Endothelial cell of umbilical vein (primary cell): ENCODE results near the gene COX18. TPM values are rescaled to one million over a fixed set of nuclear protein-coding genes. Genes with fewer than 3 reads are reported as not detected.

Experiments used
- BruUV-seq: library from RNA; stranded (reverse); fragments of 400-500 nt; replicated peaks from 2 replicates; lab custom pipeline; 2021; lab: Mats Ljungman, UMichigan
- CTCF ChIA-PET: fragments of 300-600, 350-600 bp; sonication (Branson Sonifier 250); formaldehyde crosslinking; loops from one replicate; lab custom pipeline; 2021; ENCODE audit warnings: antibody characterized with exemption, inconsistent platforms; lab: Charles Lee
- POLR2A ChIA-PET: fragments of 300-600, 350-600 bp; sonication (Branson Sonifier 250); formaldehyde crosslinking; loops from one replicate; lab custom pipeline; 2021; ENCODE audit warnings: antibody characterized with exemption, inconsistent platforms; lab: Charles Lee
- DNase-seq: peaks from one replicate; pipeline ENCODE4 v3.0.0-alpha.2; 2011; ENCODE audit warnings: low read depth, low spot score
- FAIRE-seq: peaks from 2 replicates; lab custom pipeline; 2011; peaks lifted over from hg19 to GRCh38; lab: Jason Lieb, UNC
- H2AFZ ChIP-seq: 2 replicates; pipeline ENCODE4 v1.6.0; 2012; ENCODE audit warnings: low read depth, low read length, control low read depth, inconsistent platforms
- H3K27ac ChIP-seq: 2 replicates; pipeline ENCODE4 v1.5.1; 2011; ENCODE audit warnings: low read depth, mild to moderate bottlenecking, control low read depth, low read length, moderate library complexity; ENCODE audit not compliant: insufficient read depth
- H3K27me3 ChIP-seq, 2 experiments: 2 replicates each; pipeline versions ENCODE4 v1.6.0 to v1.6.1; 2011; ENCODE audit warnings: low read length in 2 of 2, mixed read lengths in 1 of 2; ENCODE audit not compliant: control insufficient read depth in 2 of 2, insufficient read depth in 2 of 2
- H3K36me3 ChIP-seq, 2 experiments: 2 replicates in 1 of 2; 3 replicates in 1 of 2; pipeline ENCODE4 v1.5.1; 2011; ENCODE audit warnings: low read length in 2 of 2, mild to moderate bottlenecking in 1 of 2, moderate library complexity in 1 of 2; ENCODE audit not compliant: control insufficient read depth in 2 of 2, insufficient read depth in 2 of 2; ENCODE audit errors: extremely low read depth in 1 of 2
- H3K4me1 ChIP-seq: 3 replicates; pipeline ENCODE4 v1.5.1; 2011; ENCODE audit warnings: mild to moderate bottlenecking, low read length; ENCODE audit not compliant: control insufficient read depth, insufficient read depth; ENCODE audit errors: extremely low read depth
- H3K4me2 ChIP-seq: 2 replicates; pipeline ENCODE4 v1.6.1; 2011; ENCODE audit warnings: low read length, control low read depth, mixed read lengths; ENCODE audit not compliant: insufficient read depth
- H3K4me3 ChIP-seq, 3 experiments: fragments of 200-600 bp in 1 of 3; sonication (generic), shearing (Covaris generic) in 1 of 3; replicated peaks in 1 of 3; 2 replicates each; pipeline ENCODE4 v1.5.1; 2011 to 2016; ENCODE audit warnings: control low read depth in 3 of 3, low read length in 3 of 3, mild to moderate bottlenecking in 2 of 3, inconsistent platforms in 1 of 3, low read depth in 1 of 3, moderate library complexity in 1 of 3; ENCODE audit not compliant: insufficient read depth in 1 of 3
- H3K79me2 ChIP-seq: 2 replicates; pipeline ENCODE4 v1.6.0; 2012; ENCODE audit warnings: low read length, inconsistent platforms; ENCODE audit not compliant: control insufficient read depth, insufficient read depth
- H3K9ac ChIP-seq: replicated peaks from 2 replicates; pipeline ENCODE3; 2011; ENCODE audit warnings: low read length, control low read depth; ENCODE audit not compliant: insufficient read depth; ENCODE audit errors: extremely low read depth
- H3K9me1 ChIP-seq: replicated peaks from 3 replicates; pipeline ENCODE4 v1.6.0; 2011; ENCODE audit warnings: mild to moderate bottlenecking, low read length; ENCODE audit not compliant: control insufficient read depth, insufficient read depth; ENCODE audit errors: extremely low read depth
- H3K9me3 ChIP-seq: replicated peaks from 2 replicates; pipeline ENCODE4 v1.5.1; 2012; ENCODE audit warnings: low read length, inconsistent platforms; ENCODE audit not compliant: control insufficient read depth, insufficient read depth
- H4K20me1 ChIP-seq: replicated peaks from 2 replicates; pipeline ENCODE3; 2011; ENCODE audit warnings: mild to moderate bottlenecking, low read length; ENCODE audit not compliant: control insufficient read depth, insufficient read depth; ENCODE audit errors: extremely low read depth
- EZH2 ChIP-seq: IDR thresholded peaks from 2 replicates; pipeline ENCODE4 v1.6.1; 2012; ENCODE audit warnings: borderline replicate concordance, low read depth, mild to moderate bottlenecking, moderate library complexity, low read length, inconsistent platforms; ENCODE audit not compliant: severe bottlenecking
- FOS ChIP-seq: IDR thresholded peaks from 2 replicates; pipeline ENCODE4 v1.6.1; 2011; ENCODE audit warnings: mild to moderate bottlenecking, low read length, moderate library complexity, borderline replicate concordance; ENCODE audit not compliant: insufficient read depth
- GATA2 ChIP-seq: IDR thresholded peaks from 2 replicates; pipeline ENCODE4 v1.7.0; 2011; ENCODE audit warnings: low read depth, mild to moderate bottlenecking, moderate library complexity, mixed read lengths, low read length; ENCODE audit not compliant: insufficient read length, insufficient read depth
- JUN ChIP-seq: IDR thresholded peaks from 2 replicates; pipeline ENCODE4 v1.6.1; 2011; ENCODE audit warnings: borderline replicate concordance, low read depth; ENCODE audit not compliant: insufficient read length, insufficient read depth
- MYC ChIP-seq: IDR thresholded peaks from one replicate; pipeline ENCODE4 v1.6.1; 2011; ENCODE audit warnings: mild to moderate bottlenecking, low read depth, low read length
- POLR2A ChIP-seq: IDR thresholded peaks from 2 replicates; pipeline ENCODE4 v1.6.1; 2012; ENCODE audit warnings: low read depth, mild to moderate bottlenecking, control low read depth, low read length
- POLR2AphosphoS5 ChIP-seq: IDR thresholded peaks from 2 replicates; pipeline ENCODE4 v1.6.1; 2012; ENCODE audit warnings: low read depth, mild to moderate bottlenecking, control low read depth, low read length, moderate library complexity; ENCODE audit not compliant: insufficient read depth
- dilution Hi-C: fragments of 300-500 bp; cut with MboI; formaldehyde crosslinking; loops from one replicate; pipeline ENCODE4 v1.15.0; 2019; ENCODE audit warnings: low sequenced_read_pairs; ENCODE audit not compliant: extremely low pct_ligation_motif_present
- intact Hi-C: fragments of 100-400 bp; cut with micrococcal nuclease; formaldehyde crosslinking; loops from one replicate; pipeline ENCODE4 v1.10.0; 2022
- polyA plus RNA-seq, 4 experiments: library from polyadenylated mRNA; depleted of rRNA in 3 of 4; stranded (reverse) in 3 of 4; unstranded in 1 of 4; fragments of >200 nt; gene quantifications; 2 replicates each; pipeline versions ENCODE4 v1.2.1 to v1.2.3, GENCODE V29; 2011 to 2012; ENCODE audit warnings: missing spikeins in 1 of 4
- total RNA-seq: library from RNA; stranded (reverse); gene quantifications from 2 replicates; pipeline ENCODE4 v1.2.3, GENCODE V29; 2021
- TF ChIP-seq, protein P1 (sequence below): IDR thresholded peaks from 2 replicates; pipeline ENCODE4 v1.6.1; 2011; ENCODE audit not compliant: insufficient read depth, insufficient read length
- TF ChIP-seq, protein P2 (sequence below), 2 donors: IDR thresholded peaks; 1 replicate in 1 of 2; 2 replicates in 1 of 2; pipeline ENCODE4 v1.5.1; 2011; ENCODE audit warnings: low read length in 2 of 2, mild to moderate bottlenecking in 2 of 2, moderate library complexity in 2 of 2, control low read depth in 1 of 2, inconsistent platforms in 1 of 2, low read depth in 1 of 2; ENCODE audit not compliant: insufficient read depth in 1 of 2; ENCODE audit errors: extremely low read depth in 1 of 2

Gene COX18
- total and polyA plus RNA-seq, 2 donors (not counting 3 experiments of a cell fraction or from before 2014, with no cell fraction given) = 11.7 to 13.0 TPM

DNA sequence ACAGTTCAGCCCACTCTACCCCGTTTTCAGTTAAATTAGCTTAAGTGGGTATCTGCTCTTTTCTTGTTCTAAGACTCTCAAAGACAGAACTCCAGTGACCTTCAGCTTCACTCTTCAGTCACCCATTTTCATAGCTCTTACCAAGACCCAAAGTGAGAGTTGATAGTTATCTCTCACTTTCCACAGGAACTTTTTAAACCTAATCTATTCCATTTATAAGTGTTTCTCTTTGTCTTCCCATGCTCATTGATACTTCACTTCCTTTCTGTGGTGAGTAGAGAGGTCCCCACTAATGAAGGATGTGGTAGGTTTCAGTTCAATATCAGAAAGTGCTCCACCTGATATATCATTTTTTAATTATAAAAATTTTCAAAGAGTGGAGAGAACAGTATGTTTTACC is 33.4 kb downstream of the COX18 start:
- H3K27ac ChIP-seq = no peak overlapping the region
- intact Hi-C loops (no loop called here), dilution Hi-C loops (no loop called here)
- H3K27me3 ChIP-seq = peaks cover 0 to 3% of the 10 kb centered on the region in 2 experiments
- no peak overlapping the region for H3K4me2 ChIP-seq
- BruUV-seq = no TSS peak
- FAIRE-seq = no peak
- H3K79me2 ChIP-seq = no peaks in the 10 kb centered on the region
- no peak overlapping the region for H2AFZ ChIP-seq
- H3K9me3 ChIP-seq = no peaks in the 10 kb centered on the region
- H3K4me1 ChIP-seq = no peaks in the 10 kb centered on the region
- DNase-seq = no peak
- CTCF ChIA-PET = no interaction called here
- no peak overlapping the region for H3K9ac ChIP-seq
- H3K4me3 ChIP-seq = no peak overlapping the region
- POLR2A ChIA-PET = no interaction called here
- H4K20me1 ChIP-seq = no peaks in the 10 kb centered on the region
- TF ChIP-seq FOS = no peak
- TF ChIP-seq MYC = no peak
- TF ChIP-seq, protein P1, sequence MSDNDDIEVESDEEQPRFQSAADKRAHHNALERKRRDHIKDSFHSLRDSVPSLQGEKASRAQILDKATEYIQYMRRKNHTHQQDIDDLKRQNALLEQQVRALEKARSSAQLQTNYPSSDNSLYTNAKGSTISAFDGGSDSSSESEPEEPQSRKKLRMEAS = no peak
- no peak for TF ChIP-seq POLR2A
- no peak for TF ChIP-seq POLR2AphosphoS5
- no peak for TF ChIP-seq GATA2
- TF ChIP-seq EZH2 = no peak
- no peak for TF ChIP-seq JUN
- TF ChIP-seq, protein P2, sequence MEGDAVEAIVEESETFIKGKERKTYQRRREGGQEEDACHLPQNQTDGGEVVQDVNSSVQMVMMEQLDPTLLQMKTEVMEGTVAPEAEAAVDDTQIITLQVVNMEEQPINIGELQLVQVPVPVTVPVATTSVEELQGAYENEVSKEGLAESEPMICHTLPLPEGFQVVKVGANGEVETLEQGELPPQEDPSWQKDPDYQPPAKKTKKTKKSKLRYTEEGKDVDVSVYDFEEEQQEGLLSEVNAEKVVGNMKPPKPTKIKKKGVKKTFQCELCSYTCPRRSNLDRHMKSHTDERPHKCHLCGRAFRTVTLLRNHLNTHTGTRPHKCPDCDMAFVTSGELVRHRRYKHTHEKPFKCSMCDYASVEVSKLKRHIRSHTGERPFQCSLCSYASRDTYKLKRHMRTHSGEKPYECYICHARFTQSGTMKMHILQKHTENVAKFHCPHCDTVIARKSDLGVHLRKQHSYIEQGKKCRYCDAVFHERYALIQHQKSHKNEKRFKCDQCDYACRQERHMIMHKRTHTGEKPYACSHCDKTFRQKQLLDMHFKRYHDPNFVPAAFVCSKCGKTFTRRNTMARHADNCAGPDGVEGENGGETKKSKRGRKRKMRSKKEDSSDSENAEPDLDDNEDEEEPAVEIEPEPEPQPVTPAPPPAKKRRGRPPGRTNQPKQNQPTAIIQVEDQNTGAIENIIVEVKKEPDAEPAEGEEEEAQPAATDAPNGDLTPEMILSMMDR (IDR thresholded peaks at IDR 0.05; ENCODE audit: extremely low read depth in 1 of 2, insufficient read depth in 1 of 2, low read depth in 1 of 2, low read length in 2 of 2) = no peak
- no peaks in the 10 kb centered on the region for H3K36me3 ChIP-seq
- H3K9me1 ChIP-seq = no peaks in the 10 kb centered on the region
